Suprapubic skin (tissue), 4 donors: ENCODE measurements around the gene WDR5.

Experiments
- CTCF ChIP-seq, 2 donors: fragments of 200-600 bp in 1 of 2; fragments of 450-650 bp in 1 of 2; sonication (generic) in 1 of 2; IDR thresholded peaks; one replicate each; pipeline ENCODE4 v1.5.1; 2016 to 2019; ENCODE audit warnings: antibody characterized with exemption in 2 of 2, mild to moderate bottlenecking in 1 of 2, moderate library complexity in 1 of 2
- EP300 ChIP-seq: sonication (generic); formaldehyde crosslinking; IDR thresholded peaks from one replicate; pipeline ENCODE4 v1.6.1; 2017; ENCODE audit warnings: antibody characterized with exemption
- POLR2AphosphoS5 ChIP-seq, 3 donors: sonication (generic); formaldehyde crosslinking; IDR thresholded peaks; one replicate each; pipeline ENCODE4 v1.6.1; 2017; ENCODE audit warnings: antibody characterized with exemption in 3 of 3

GRCh38 chr9:134175808-134176598 is 40.1 kb downstream of the WDR5 start:
- TF ChIP-seq CTCF (IDR thresholded peaks at IDR 0.05) (no peak), POLR2AphosphoS5 (IDR thresholded peaks at IDR 0.05) (no peak), EP300 (no peak)
